ENCODE results near the gene FAM227A. TPM values are rescaled to one million over a fixed set of nuclear protein-coding genes. Genes with fewer than 3 reads are reported as not detected.

Gene FAM227A
- polyA plus RNA-seq, 1 experiment: 1.4 TPM

DNA sequence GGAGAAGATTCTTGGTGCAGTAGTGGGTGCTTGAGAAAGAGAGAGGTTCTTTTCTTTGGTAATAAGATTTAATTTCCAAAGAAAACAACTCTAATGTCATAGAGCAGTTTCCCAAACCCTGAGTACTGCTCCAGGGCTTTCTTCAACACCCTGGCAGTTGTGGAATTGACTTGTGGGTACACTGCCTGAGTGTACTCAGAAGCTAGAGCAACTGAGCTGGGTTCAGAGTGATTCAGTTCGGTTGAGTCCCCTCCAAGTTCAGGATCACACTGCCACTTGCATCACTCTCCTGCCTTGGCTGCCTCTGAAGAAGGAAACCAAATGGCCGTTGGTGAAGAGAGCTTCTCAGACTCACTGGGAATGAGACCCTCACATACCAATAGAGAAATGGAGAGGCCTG, 91.5 kb downstream of the FAM227A start:
- CTCF ChIA-PET: interaction anchor here (1.0 kb wide), 1 partner anchor 513 kb away, joined by 3 read pairs; no protein-coding TSS in a partner anchor

DNA sequence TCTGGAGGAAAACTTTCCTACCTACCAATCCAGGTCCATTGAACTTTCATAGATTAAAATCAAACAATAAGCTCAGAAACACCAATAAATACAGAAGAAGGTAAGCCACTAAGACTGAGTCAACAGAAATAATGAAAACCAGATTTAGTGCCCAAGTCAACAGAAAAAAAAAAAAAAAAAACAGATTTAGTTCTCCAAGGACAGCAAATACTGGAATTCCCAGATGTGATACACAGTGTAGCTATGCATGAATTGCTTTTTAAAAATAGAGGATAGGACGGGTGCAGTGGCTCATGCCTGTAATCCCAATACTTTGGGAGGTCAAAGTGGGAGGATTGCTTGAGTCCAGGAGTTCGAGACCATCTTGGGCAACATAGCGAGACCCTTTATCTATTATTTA, 101.9 kb downstream of the FAM227A start:
- CTCF ChIA-PET: interaction anchor here (1.1 kb wide), 1 partner anchor 18 kb away, joined by 5 read pairs; no protein-coding TSS in a partner anchor
- no peaks in the 10 kb centered on the region for H3K27me3 ChIP-seq (ENCODE audit: control insufficient read depth, insufficient read depth, low read length)
- TF ChIP-seq, protein P1, sequence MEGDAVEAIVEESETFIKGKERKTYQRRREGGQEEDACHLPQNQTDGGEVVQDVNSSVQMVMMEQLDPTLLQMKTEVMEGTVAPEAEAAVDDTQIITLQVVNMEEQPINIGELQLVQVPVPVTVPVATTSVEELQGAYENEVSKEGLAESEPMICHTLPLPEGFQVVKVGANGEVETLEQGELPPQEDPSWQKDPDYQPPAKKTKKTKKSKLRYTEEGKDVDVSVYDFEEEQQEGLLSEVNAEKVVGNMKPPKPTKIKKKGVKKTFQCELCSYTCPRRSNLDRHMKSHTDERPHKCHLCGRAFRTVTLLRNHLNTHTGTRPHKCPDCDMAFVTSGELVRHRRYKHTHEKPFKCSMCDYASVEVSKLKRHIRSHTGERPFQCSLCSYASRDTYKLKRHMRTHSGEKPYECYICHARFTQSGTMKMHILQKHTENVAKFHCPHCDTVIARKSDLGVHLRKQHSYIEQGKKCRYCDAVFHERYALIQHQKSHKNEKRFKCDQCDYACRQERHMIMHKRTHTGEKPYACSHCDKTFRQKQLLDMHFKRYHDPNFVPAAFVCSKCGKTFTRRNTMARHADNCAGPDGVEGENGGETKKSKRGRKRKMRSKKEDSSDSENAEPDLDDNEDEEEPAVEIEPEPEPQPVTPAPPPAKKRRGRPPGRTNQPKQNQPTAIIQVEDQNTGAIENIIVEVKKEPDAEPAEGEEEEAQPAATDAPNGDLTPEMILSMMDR (IDR thresholded peaks at IDR 0.05; ENCODE audit: low read depth, low read length): no peak
- no peak overlapping the region for H3K4me3 ChIP-seq (ENCODE audit: low read depth, low read length)
- H3K9me3 ChIP-seq (ENCODE audit: control insufficient read depth, insufficient read depth, low read length): no peaks in the 10 kb centered on the region
- peak; percentile 23 for DNase-seq (ENCODE audit: low read depth, low spot score)
- H3K27ac ChIP-seq (ENCODE audit: low read depth, low read length): no peak overlapping the region
- POLR2A ChIA-PET: interaction anchor here (0.6 to 0.7 kb wide), 2 partner anchors 112 to 337 kb away, joined by 7 to 9 read pairs; no protein-coding TSS in a partner anchor

More for the DNA sequence above, 91.5 kb downstream of the FAM227A start:
- no peak for DNase-seq (ENCODE audit: low read depth, low spot score)
- POLR2A ChIA-PET: no interaction called here
- no peaks in the 10 kb centered on the region for H3K27me3 ChIP-seq (ENCODE audit: control insufficient read depth, insufficient read depth, low read length)
- TF ChIP-seq, protein P1 (IDR thresholded peaks at IDR 0.05; ENCODE audit: low read depth, low read length): no peak
- H3K9me3 ChIP-seq (ENCODE audit: control insufficient read depth, insufficient read depth, low read length): no peaks in the 10 kb centered on the region; the same call in 1 of the 2 replicates
- H3K4me3 ChIP-seq (ENCODE audit: low read depth, low read length): no peak overlapping the region
- no peak overlapping the region for H3K27ac ChIP-seq (ENCODE audit: low read depth, low read length)

DNA sequence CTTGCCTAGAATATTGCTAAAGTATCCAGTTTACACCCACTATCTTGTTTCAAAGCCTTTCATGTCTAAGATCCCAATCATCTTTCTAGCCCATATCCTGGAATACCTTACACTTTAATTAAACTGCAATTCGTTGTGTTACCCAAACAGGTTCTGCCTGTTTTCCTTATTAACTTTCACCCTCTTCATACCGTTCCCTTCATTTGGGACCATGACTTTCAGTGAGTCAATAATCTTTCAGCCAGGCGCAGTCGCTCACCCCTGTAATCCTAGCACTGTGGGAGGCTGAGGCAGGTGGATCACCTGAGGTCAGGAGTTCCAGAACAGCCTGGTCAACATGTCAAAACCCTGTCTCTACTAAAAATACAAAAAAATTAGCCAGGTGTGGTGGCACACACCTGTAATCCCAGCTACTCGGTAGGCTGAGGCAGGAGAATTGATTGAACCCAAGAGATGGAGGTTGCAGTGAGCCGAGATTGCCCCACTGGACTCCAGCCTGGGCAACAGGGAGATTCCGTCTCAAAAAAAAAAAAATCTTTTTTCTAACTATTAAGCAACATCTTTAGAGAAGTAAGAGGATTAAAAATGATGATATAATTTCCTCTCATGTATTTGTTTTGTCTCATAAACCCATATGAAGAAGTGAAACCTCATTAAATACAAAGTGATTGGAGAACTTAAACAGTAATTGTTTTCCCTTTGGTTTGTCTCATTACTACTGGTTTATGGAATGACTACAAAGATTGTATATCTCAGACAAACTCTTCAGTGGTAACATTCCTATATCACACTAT, 106.9 kb downstream of the FAM227A start:
- H3K27me3 ChIP-seq (ENCODE audit: control insufficient read depth, insufficient read depth, low read length): no peaks in the 10 kb centered on the region
- CTCF ChIA-PET: no interaction called here
- H3K9me3 ChIP-seq (ENCODE audit: control insufficient read depth, insufficient read depth, low read length): no peaks in the 10 kb centered on the region
- no peak overlapping the region for H3K4me3 ChIP-seq (ENCODE audit: low read depth, low read length)
- no peak overlapping the region for H3K27ac ChIP-seq (ENCODE audit: low read depth, low read length)
- POLR2A ChIA-PET: no interaction called here
- TF ChIP-seq, protein P1 (IDR thresholded peaks at IDR 0.05; ENCODE audit: low read depth, low read length): no peak
- no peak for DNase-seq (ENCODE audit: low read depth, low spot score)

DNA sequence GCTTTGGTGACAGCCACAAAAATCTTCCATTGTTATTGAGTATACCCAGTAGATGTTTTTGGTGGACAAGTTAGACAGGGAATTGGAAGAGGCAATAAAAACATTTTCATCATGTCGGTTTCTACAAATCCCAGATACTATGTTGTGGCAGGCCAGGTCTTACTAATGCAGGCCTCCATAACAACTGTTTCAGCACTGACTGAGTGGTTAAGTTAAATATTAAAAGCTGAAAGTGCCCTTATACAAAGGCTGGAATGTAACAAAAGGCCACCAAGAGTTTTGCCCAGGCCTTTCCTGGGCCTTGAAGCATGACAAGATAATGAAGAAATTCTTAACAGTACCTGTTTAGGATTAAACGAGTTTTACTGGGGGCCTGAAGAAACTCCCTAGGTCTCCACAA, 115.5 kb downstream of the FAM227A start:
- TF ChIP-seq, protein P1 (IDR thresholded peaks at IDR 0.05; ENCODE audit: low read depth, low read length): no peak
- DNase-seq (ENCODE audit: low read depth, low spot score): no peak
- ChIA-PET POLR2A (interaction anchor here (0.6 kb wide), 1 partner anchor 96 kb away, joined by 4 read pairs; no protein-coding TSS in a partner anchor), CTCF (interaction anchor here (1.1 kb wide), 1 partner anchor 31 kb away, joined by 4 read pairs; no protein-coding TSS in a partner anchor)
- peaks cover 7% of the 10 kb centered on the region; the same call in 1 of the 2 replicates for H3K9me3 ChIP-seq (ENCODE audit: control insufficient read depth, insufficient read depth, low read length)
- H3K27ac ChIP-seq (ENCODE audit: low read depth, low read length): no peak overlapping the region
- no peaks in the 10 kb centered on the region for H3K27me3 ChIP-seq (ENCODE audit: control insufficient read depth, insufficient read depth, low read length)
- no peak overlapping the region for H3K4me3 ChIP-seq (ENCODE audit: low read depth, low read length)

Measured in AG04450 (cell line).